Adrenal gland (tissue), 5 donors: ENCODE results near the gene NCAPG.

Source experiments
- POLR2A ChIP-seq, 2 donors: fragments of 450-650 bp; IDR thresholded peaks; one replicate each; pipeline ENCODE4 v1.6.1; 2017; ENCODE audit warnings: antibody characterized with exemption in 2 of 2, mild to moderate bottlenecking in 2 of 2, moderate library complexity in 1 of 2
- TF ChIP-seq, protein P1 (sequence below), 6 experiments: fragments of 450-650 bp in 4 of 6; fragments of 200-600 bp in 2 of 6; sonication (generic) in 1 of 6; IDR thresholded peaks; 1 replicate in 5 of 6; 2 replicates in 1 of 6; pipeline versions ENCODE4 v1.5.1 to v1.8.0; 2016 to 2021; ENCODE audit warnings: antibody characterized with exemption in 6 of 6, mild to moderate bottlenecking in 2 of 6, moderate library complexity in 1 of 6
- donor health status: DM: no; HTN: no; CAD: no.

DNA sequence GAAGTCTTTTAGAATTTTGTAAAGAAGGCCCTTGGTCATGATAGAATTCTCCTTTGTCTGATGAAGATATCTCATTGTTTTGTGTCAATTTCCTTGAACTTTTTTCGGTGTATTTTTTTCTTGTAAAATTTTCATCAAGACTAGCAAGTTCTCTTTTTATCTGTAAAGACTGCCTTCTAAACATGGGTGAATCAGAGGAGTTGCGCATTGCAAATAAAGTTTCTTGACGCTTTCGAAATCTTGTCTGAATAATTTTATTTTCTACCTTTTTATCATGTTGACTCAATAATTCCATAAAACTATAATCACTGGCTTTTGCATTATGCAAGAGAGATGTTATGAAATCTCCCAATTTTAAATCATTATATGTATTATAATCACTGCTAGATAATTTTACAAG, 66.2 kb downstream of the NCAPG start:
- TF ChIP-seq POLR2A (IDR thresholded peaks at IDR 0.05), result no peak
- TF ChIP-seq, protein P1, sequence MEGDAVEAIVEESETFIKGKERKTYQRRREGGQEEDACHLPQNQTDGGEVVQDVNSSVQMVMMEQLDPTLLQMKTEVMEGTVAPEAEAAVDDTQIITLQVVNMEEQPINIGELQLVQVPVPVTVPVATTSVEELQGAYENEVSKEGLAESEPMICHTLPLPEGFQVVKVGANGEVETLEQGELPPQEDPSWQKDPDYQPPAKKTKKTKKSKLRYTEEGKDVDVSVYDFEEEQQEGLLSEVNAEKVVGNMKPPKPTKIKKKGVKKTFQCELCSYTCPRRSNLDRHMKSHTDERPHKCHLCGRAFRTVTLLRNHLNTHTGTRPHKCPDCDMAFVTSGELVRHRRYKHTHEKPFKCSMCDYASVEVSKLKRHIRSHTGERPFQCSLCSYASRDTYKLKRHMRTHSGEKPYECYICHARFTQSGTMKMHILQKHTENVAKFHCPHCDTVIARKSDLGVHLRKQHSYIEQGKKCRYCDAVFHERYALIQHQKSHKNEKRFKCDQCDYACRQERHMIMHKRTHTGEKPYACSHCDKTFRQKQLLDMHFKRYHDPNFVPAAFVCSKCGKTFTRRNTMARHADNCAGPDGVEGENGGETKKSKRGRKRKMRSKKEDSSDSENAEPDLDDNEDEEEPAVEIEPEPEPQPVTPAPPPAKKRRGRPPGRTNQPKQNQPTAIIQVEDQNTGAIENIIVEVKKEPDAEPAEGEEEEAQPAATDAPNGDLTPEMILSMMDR (IDR thresholded peaks at IDR 0.05), result no peak
